ENCODE data around the gene KMT2D. TPM values are rescaled to one million over a fixed set of nuclear protein-coding genes. Genes with fewer than 3 reads are reported as not detected.

The KMT2D gene
- total and polyA plus RNA-seq, 2 of the 8 experiments (the other 6 are each of a cell fraction or from before 2014, with no cell fraction given): 9.1 to 86.3 TPM

DNA sequence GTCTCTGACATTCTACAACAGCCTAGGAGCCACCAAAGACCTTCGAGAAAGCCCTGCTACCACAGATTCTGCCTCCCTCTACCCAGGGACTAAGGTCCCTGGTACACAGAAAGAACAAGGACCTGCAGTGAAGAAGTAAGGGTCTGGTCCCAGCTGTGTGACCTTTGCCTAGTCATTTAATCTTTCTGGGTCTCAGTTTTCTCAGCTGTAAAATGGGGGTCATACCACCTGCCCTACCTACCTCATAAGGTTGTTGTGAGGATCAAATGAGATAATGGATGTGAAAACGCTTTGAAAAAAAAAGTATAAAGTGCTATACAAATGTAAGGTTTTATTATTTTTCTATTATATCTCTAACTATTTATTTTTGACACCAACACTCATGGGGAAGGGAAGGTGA lies 36.8 kb downstream of the KMT2D start:
- CTCF ChIA-PET (ENCODE audit: partially characterized antibody): interaction anchor here (1.0 to 4.9 kb wide), 5 partner anchors 8 to 68 kb away, joined by 3 to 43 read pairs (median 7); no protein-coding TSS in a partner anchor
- Histone ChIP-seq H3K18ac (ENCODE audit: extremely low read depth, low read length) (no peak overlapping the region), H3K79me1 (ENCODE audit: low read depth, low read length) (no peaks in the 10 kb centered on the region; the same call in 1 of the 2 replicates), H2BK120ac (replicated peaks; ENCODE audit: low read depth, low read length) (no peak overlapping the region), H4K8ac (ENCODE audit: extremely low read depth, insufficient read depth, low read length) (no peak overlapping the region), H3K27ac (ENCODE audit: low read depth, low read length) (no peak overlapping the region), H3K14ac (ENCODE audit: insufficient read length) (no peak overlapping the region), H3K23ac (ENCODE audit: insufficient read length) (no peak overlapping the region), H2AK5ac (ENCODE audit: low read depth, low read length) (no peak overlapping the region), H3K9ac (replicated peaks in 1 of 4; ENCODE audit: extremely low read depth in 1 of 4, low read depth in 3 of 4, low read length in 3 of 4) (no peak overlapping the region), H3K56ac (replicated peaks; ENCODE audit: insufficient read length, low read depth, low read length) (no peak overlapping the region), H2BK20ac (ENCODE audit: low read length) (no peak overlapping the region), H2BK15ac (ENCODE audit: low read length) (no peak overlapping the region), H2BK5ac (ENCODE audit: low read depth, low read length) (no peak overlapping the region), H3K23me2 (ENCODE audit: low read depth, low read length) (peaks cover 3% of the 10 kb centered on the region), H4K20me1 (replicated peaks in 1 of 2; ENCODE audit: control insufficient read depth in 1 of 2, insufficient read depth in 2 of 2, low read length in 2 of 2) (peaks cover 3 to 8% of the 10 kb centered on the region in 2 experiments), H2BK12ac (ENCODE audit: low read depth, low read length) (no peak overlapping the region), H3K9me3 (ENCODE audit: insufficient read depth in 2 of 2, low read depth in 1 of 2, low read length in 1 of 2) (no peaks in the 10 kb centered on the region), H3K4me3 (ENCODE audit: extremely low read depth in 1 of 4, insufficient read depth in 2 of 4, low read depth in 3 of 4, low read length in 4 of 4) (no peak overlapping the region), H3K27me3 (replicated peaks in 1 of 4; ENCODE audit: control insufficient read depth in 3 of 4, extremely low read depth in 1 of 4, insufficient read depth in 3 of 4, low read length in 3 of 4) (no peaks in the 10 kb centered on the region), H3K79me2 (ENCODE audit: control insufficient read depth in 1 of 2, insufficient read depth in 2 of 2, low read length in 2 of 2) (no peaks in the 10 kb centered on the region), H3K4ac (replicated peaks; ENCODE audit: insufficient read length, low read depth, low read length) (no peak overlapping the region), H3K4me2 (ENCODE audit: insufficient read depth in 1 of 2, low read depth in 2 of 2, low read length in 2 of 2) (no peak overlapping the region), H4K5ac (ENCODE audit: insufficient read length, low read depth, low read length) (no peak overlapping the region), H2AFZ (ENCODE audit: low read length) (no peak overlapping the region), H3K4me1 (replicated peaks in 1 of 4; ENCODE audit: control insufficient read depth in 3 of 4, insufficient read depth in 4 of 4, low read length in 3 of 4) (peaks cover 0 to 2% (median 0%) of the 10 kb centered on the region in 4 experiments; a peak in 2 of 7 replicates), H4K91ac (replicated peaks; ENCODE audit: insufficient read length, low read length) (no peak overlapping the region), H3K36me3 (ENCODE audit: control insufficient read depth in 2 of 4, insufficient read depth in 4 of 4, low read length in 3 of 4) (peaks cover 31 to 71% (median 56%) of the 10 kb centered on the region in 4 experiments; a peak in 7 of 8 replicates)
- POLR2A ChIA-PET (ENCODE audit: partially characterized antibody): interaction anchor here (1.3 to 22.2 kb wide), 3 partner anchors 17 to 32 kb away, joined by 3 to 339 read pairs (median 3); no protein-coding TSS in a partner anchor
- FAIRE-seq: no peak
- 86% methylated on average over 2 of the region's 2 CpGs; no CpG with 5 or more reads in 1 of the 2 experiments for WGBS, 2 experiments (ENCODE audit: extremely low coverage in 1 of 2, insufficient coverage in 1 of 2, insufficient read length in 1 of 2, insufficient replicate concordance in 2 of 2, low coverage in 1 of 2, low lambda C conversion rate in 2 of 2, missing lambda C conversion rate in 1 of 2)
- no peak for DNase-seq (ENCODE audit: low read depth in 1 of 2, low spot score in 2 of 2)
- no peak for TF ChIP-seq BRCA1 (IDR thresholded peaks at IDR 0.05; ENCODE audit: low read depth, low read length)
- TF ChIP-seq SP1 (IDR thresholded peaks at IDR 0.05; ENCODE audit: low read depth, low read length): no peak
- TF ChIP-seq ATF3 (IDR thresholded peaks at IDR 0.05; ENCODE audit: insufficient read depth, low read depth, low read length): no peak
- no peak for TF ChIP-seq SAP30 (IDR thresholded peaks at IDR 0.05; ENCODE audit: insufficient read depth, insufficient replicate concordance, low read length)
- no peak for TF ChIP-seq EZH2 (IDR thresholded peaks at IDR 0.05; ENCODE audit: low read depth, low read length, severe bottlenecking)
- TF ChIP-seq YY1 (IDR thresholded peaks at IDR 0.05; ENCODE audit: low read depth, low read length): no peak
- no peak for TF ChIP-seq E2F6 (IDR thresholded peaks at IDR 0.05)

Data from H1 (cell line).